GM06990 (cell line): Measurements from ENCODE around the gene NIPSNAP2.
"Not testable (repeated sequence)": the region's sequence is repeated elsewhere in the genome, so short reads cannot be mapped to it uniquely, and the experiment has no call there.

Experiments
- DNase-seq: peaks from one replicate; pipeline ENCODE4 v3.0.0-alpha.2; 2011; ENCODE audit not compliant: insufficient read length; ENCODE audit errors: extremely low read depth
- H3K27me3 ChIP-seq: replicated peaks from 2 replicates; pipeline ENCODE4 v1.6.0; 2011; ENCODE audit warnings: low read length; ENCODE audit not compliant: control insufficient read depth, insufficient read depth
- H3K36me3 ChIP-seq: 2 replicates; pipeline ENCODE4 v1.5.1; 2011; ENCODE audit warnings: low read length; ENCODE audit not compliant: control insufficient read depth, insufficient read depth
- H3K4me3 ChIP-seq: replicated peaks from 2 replicates; pipeline ENCODE4 v1.5.1; 2011; ENCODE audit warnings: low read depth, mild to moderate bottlenecking, control low read depth, low read length
- CTCF ChIP-seq: IDR thresholded peaks from 2 replicates; pipeline ENCODE4 v1.5.1; 2011; ENCODE audit warnings: low read length, control low read depth, mild to moderate bottlenecking, inconsistent platforms; ENCODE audit not compliant: insufficient read depth, poor library complexity, severe bottlenecking

Gene NIPSNAP2

GRCh38 chr7:55946545-55946944 is 17.8 kb upstream of the NIPSNAP2 start:
- H3K27me3 ChIP-seq = no peaks in the 10 kb centered on the region
- H3K4me3 ChIP-seq = no peak overlapping the region
- H3K36me3 ChIP-seq = no peaks in the 10 kb centered on the region
- TF ChIP-seq CTCF = no peak
- DNase-seq = no peak

GRCh38 chr7:55951637-55952351 is 12.6 kb upstream of the NIPSNAP2 start, which contains the start of gene MRPS17:
Gene MRPS17 (plus strand): TSS chr7:55951877. CDS start chr7:55953196, 1,319 bp downstream.
- H3K4me3 ChIP-seq = peak within 1 kb of the TSS; percentile 96
- no peak for TF ChIP-seq CTCF
- peak; percentile 94 for DNase-seq
- peaks cover 5% of the 10 kb centered on the region for H3K36me3 ChIP-seq
- H3K27me3 ChIP-seq = no peaks in the 10 kb centered on the region

GRCh38 chr7:55952352-55952671 is 12.1 kb upstream of the NIPSNAP2 start:
- H3K27me3 ChIP-seq, H3K36me3 ChIP-seq, DNase-seq: not testable (repeated sequence)
- peak overlapping the region; percentile 96 for H3K4me3 ChIP-seq

GRCh38 chr7:55953707-55954475 is 10.5 kb upstream of the NIPSNAP2 start:
- H3K4me3 ChIP-seq = no peak overlapping the region
- TF ChIP-seq CTCF = no peak
- DNase-seq = no peak

GRCh38 chr7:55957190-55957589 is 7.2 kb upstream of the NIPSNAP2 start:
- Histone ChIP-seq H3K27me3 (no peaks in the 10 kb centered on the region), H3K36me3 (peaks cover 5% of the 10 kb centered on the region), H3K4me3 (no peak overlapping the region)
- DNase-seq = no peak
- no peak for TF ChIP-seq CTCF

More at GRCh38 chr7:55953707-55954475, 10.5 kb upstream of the NIPSNAP2 start:
- H3K36me3 ChIP-seq = peaks cover 5% of the 10 kb centered on the region
- no peaks in the 10 kb centered on the region for H3K27me3 ChIP-seq

- DNase-seq = no peak
- TF ChIP-seq CTCF = no peak
- no peaks in the 10 kb centered on the region for H3K27me3 ChIP-seq
- H3K36me3 ChIP-seq = no peaks in the 10 kb centered on the region
- H3K4me3 ChIP-seq = no peak overlapping the region
Measured at GRCh38 chr7:55962014-55962413, 2.4 kb upstream of the NIPSNAP2 start.
